ENCODE data around the gene NMNAT3.

NMNAT3 gene

DNA sequence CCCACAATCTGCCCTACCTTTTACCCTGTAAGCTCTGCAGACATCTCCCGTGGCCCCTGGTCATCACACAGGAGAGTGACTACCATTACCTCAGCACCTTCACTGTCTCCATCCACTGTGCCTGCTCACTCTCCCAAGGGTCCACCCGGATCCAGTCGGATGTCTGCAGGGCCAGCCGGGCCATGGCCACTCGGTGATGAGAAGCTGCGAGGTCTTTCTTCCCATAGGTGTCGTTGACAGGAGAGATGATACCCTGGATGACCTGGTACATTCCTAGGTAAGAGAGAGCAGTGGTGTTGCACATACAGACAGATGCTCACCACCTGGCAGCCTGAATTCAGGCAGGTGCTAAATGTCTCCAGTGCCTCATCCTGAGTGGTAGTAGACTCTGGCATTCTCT lies 99.0 kb downstream of the NMNAT3 start:
- no peak for DNase-seq (ENCODE audit: low read depth in 2 of 2)

DNA sequence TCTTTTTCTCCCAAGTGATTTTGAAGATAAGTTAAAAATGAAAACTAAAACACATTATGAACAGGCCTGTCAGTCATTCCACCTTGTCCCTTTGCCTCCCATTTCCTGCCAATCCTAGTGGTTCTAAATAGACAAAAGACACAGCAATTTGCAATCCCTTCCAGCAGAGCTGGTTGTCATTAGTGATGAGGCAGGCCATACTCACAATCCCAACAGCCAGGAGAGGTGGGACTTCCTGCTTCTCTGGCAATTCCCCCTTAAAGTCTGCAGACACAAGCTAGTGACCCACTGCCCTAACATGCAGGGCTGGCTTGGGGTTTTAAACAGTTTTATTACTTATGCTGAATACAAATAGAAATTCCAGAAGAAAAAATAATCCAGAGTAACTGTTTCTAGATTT lies 99.9 kb downstream of the NMNAT3 start:
- DNase-seq (ENCODE audit: low read depth in 2 of 2), result no peak

DNA sequence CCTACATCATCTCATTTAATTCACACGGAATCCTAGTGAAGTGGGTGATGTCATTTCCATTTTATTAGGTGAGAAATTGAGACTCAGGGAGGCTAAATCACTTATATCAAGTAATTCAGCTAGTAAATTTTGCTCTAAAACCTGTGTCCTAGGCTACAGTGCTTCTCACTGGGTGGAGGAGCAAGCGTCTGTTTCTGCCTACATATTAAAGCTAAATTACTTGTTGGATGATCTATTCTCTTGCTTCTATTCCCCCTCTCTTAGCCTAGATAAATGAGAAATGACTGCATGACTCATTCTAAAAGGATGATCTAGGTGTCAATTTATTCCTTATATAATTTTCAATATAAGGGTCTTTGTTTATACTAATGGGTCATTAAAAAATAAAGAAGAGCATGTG lies 100.4 kb downstream of the NMNAT3 start:
- DNase-seq (ENCODE audit: low read depth in 2 of 2), result no peak

DNA sequence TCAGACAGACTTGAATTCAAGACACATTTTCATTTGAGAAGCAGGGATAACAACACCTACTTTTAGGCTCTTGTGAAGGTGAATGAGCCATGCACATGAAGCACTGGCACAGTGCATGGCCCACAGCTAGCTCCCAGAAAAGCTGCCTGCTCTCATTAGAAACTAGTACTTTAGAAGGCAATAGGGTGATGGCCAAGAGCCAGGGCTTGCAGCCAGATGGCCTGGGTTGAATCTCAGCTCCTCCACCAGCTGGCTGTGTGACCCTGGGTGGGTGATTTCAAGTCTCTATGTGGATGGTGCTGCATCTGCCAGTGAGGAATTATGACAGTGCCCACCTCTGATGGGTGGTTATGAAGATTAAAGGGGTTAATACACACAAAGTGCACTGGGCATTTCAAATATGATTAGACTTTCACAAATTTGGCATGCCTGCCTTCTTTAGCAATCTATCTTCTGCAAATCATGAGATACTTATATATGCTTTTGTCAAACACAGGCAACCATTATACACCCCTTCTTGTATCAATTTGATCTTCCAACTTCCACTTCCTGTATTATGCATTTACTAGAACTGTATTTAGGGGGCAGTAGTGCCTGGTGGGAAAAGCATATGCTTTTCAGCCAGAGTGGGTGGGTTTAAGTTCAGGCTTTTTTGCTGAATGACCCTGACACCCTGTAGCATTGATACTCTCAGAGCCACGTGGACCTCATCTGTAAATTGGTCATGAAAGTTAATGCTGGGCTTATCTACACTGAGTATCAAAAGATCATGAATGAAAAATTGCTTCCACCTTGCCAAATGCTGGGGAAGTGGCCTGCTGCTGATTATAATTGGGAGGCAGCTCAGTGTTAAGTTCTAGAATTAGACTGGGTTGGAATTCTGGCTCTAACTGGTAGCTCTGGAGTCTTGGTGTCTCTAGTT lies 103.5 kb downstream of the NMNAT3 start:
- no peak for DNase-seq (ENCODE audit: low read depth in 2 of 2)

DNA sequence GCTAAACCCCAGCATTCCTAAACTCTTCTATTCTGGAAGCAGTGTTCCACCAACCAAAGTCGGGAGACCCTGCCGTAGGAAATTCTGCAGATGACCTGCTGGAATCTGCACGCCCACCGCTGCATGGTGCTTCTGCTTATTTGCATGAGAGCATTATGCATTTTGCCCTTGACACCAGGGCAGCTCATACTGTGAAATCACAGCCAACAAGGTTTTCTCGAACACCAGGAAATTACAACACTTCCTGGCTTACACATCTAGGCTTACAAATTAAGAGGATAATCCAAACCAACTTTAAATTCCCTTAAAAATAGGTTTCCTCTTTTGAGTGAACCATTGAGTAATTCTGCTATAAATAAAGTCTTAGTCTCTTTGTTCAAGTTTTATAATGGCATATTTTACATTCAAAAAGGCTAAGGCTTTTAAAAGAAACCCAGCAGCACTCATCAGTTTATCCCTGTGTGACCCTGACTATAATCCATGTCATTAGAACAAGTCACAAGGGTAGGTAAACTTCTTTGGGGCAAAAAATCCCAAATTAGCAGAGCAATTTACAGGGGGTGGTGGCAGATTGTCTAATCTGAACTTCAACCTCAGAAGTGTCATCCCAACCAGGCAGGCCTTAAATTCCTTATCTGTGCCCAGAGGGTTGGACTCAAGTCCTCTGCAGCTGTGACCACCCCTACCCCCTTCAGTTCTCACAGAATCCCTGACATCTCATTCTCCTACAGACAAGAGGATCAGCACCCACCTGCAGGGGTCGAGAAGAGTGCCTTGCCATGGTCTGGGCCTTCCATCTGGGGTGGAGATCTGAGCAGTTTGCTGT lies 104.7 kb downstream of the NMNAT3 start:
- DNase-seq (ENCODE audit: low read depth in 2 of 2), result no peak

DNA sequence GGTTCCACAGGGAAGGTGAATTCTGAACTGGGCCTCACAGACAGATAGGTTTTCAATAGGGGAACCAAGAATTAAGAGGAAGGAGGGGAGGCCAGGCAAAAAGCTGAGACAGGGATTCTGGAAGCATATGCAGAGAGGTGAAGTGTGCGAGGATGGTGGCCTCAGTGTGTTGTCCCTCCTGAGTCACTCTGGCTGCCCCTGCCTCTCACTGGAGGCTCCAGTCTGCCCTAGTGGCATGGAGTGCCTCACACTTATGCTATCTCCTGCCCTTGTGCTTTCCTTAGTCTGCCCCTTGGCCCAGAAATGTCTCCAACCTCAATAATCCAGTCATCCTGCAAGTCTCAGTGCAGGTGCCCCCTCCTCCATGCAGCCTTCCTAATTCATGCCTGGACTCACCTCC lies 106.1 kb downstream of the NMNAT3 start:
- no peak for DNase-seq (ENCODE audit: low read depth in 2 of 2)

DNA sequence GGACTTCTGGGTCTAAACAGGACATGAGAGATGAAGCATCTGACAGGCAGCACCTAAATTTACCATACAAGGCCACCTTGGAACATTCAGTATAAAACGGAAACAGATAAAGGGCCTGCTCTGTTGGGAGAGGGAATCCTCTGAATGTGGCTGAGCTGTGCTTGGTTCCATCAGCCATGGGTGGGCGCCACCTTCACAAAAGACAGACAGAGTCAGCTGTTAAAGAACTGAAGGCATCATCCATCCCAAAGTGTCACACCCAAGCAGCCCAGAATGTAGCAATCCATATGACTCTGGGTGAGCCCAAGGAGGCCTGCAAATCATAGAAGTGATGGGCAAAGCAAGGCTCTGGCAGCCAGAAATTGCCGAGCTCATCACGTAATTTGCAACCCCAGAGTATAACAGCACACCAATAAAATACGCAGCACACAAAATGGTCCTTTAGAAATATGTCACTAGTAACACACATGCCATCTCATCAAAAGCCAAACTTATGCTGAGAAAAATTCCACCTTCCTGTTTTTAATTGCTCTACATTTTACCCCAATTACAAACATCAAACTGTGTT lies 113.4 kb downstream of the NMNAT3 start:
- no peak for DNase-seq (ENCODE audit: low read depth in 2 of 2)

DNA sequence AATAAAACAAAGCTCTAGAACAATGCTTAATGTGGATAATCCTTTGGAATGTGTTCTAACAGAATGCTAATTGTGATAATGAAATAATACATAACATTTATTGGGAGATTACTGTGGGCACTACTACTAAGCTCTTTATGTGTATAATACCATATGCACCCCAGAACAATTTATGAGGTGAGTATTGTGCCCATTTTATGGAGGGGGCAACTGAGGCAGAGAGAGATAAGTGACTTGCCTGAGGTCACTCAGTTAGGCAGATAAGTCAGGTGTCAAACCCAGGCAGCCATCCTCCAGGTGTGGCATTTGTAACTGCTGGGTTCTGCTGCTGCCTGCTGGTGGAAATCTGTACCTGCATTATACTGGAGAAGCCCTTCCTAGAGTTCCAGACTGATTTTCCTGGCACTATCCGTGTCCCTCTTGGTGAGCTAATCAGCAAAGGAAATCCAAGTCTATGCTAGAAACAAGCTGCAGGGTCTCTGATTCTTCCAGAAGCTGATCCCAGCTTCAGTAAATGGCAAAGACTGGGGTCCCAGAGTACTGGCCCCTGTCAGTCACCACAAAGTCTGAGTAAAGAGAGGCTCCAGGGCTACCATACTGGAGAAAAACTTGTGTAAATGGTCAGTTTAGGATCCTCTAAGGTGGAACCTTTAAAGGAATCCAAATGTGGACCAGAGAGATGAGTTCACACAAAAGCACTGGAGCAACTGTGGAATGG lies 115.7 kb downstream of the NMNAT3 start:
- no peak for DNase-seq (ENCODE audit: low read depth in 2 of 2)

DNA sequence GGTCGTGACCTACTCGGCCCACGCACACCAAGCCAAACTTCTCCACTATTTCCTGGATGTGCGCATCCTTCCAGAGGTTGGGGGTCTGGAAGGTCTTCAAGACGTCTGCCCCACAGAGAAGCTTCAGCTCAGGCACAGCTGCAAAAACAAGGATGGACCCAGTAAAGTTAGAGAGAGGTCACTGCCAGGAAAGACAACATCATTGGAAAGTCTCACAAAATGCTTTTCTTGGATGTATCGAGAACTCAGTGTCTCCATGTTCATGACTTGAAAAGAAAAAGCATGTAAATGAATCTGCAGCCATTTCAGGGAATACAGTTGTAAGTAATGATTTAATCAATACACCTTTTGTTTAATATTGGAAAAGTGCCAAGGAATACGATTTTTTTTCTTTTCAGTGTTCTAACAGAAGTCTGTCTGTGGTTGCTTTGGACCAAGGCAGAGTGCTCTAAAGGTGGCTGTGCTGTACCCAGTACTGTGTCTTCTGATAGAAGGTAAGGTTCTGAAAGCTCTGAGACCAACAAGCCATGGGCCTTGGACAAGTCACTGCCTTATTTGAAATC lies 116.4 kb downstream of the NMNAT3 start:
- DNase-seq (ENCODE audit: low read depth in 2 of 2), result no peak

DNA sequence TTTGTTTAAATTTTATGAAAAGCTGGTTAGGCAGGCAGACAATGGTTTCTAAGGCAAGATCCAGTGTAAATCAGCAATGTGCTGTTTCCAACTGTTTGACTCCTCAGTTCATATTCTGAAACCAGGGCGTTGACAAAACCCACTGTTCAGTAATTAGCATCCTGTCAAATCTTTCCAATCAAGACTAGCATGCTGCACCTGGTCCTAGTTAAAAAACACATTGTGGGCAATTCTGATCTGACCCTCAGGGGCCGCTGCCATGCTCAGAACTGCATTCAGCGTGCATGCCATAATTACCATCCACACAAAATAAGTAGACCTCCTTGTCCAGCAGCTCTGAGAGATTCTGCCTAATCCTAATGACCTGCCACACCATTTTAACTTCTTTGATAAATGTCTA lies 117.4 kb downstream of the NMNAT3 start:
- no peak for DNase-seq (ENCODE audit: low read depth in 2 of 2)

DNA sequence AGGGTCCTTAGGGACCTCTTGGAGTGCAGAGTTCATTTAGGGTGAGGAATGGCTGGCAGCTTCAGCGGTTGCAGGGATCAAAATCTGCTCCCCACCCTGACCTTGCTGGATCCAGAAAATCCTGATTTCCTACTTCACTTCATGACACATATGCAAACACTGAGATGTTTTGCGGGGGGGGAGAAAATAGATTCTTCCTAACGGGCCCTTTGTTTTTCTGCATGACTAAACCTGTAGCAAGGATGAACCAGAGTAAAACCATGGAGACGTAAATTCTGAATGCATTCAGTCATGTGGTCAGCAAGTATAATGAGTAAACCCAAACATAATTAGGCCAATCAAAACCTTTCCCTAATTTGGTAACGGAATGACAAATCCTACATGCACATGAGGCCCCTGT lies 118.2 kb downstream of the NMNAT3 start:
- DNase-seq (ENCODE audit: low read depth in 2 of 2), result peak; percentile 29 to 34

DNA sequence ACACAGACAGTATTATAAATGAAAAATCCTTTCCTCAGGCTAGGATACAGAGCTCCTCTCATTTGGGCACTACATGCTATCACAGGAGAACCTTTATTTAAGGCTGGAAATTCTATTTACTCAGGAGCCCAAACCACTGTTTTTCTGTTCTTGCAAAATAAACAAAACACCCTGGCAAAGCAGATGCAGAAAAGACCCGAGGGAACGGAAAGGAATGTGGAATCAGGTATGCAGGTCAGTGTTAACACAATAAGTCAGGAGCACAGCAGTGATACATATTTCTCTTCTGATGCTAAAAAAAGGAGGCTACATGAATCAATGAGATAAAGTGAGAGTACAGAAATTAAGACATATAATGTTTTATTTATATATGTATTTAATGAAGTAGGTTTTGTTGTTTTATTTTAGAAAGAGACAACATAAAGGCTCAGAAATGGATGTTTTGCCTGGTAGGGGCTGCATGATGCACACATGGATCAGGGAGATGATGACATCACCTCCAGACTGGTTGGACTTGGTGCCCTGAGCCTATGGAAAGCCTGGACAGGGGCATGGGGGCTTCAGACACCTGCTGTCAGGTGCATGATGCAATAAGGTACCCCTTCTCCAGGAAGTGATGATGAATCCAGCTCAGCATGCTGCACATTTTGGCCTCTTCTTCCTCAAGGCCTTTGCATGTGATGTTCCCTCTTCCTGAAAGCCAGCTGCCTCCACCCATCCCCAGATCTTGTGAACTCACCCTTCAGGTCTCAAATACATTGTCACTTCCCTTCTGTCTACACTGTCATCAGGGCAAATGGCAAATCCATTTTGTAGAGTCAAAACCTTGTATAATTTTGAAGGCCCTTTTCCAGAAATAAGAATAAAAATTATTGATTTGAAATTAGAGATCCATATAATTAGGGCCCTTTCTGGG lies 119.2 kb downstream of the NMNAT3 start:
- DNase-seq (ENCODE audit: low read depth in 2 of 2), result no peak

DNA sequence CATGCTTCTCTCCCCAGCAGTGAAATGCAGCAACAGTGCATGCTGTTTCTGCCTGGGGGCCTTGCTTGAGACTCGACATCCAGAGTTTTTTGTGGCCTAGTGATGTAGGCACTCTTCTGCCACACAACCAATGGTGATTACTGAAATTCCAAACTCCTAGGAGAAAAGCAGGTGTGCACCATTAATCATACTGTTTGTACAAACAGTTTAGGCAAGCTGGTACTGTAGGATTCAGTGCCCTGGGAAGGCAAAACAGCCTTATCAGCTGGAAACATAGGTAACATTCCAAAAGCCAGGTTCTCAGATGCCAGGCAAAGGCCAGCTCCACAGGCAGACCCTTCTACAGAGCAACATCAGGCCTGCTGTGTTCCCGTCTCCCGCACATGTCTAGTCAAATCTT lies 120.7 kb downstream of the NMNAT3 start:
- DNase-seq (ENCODE audit: low read depth in 2 of 2), result no peak

DNA sequence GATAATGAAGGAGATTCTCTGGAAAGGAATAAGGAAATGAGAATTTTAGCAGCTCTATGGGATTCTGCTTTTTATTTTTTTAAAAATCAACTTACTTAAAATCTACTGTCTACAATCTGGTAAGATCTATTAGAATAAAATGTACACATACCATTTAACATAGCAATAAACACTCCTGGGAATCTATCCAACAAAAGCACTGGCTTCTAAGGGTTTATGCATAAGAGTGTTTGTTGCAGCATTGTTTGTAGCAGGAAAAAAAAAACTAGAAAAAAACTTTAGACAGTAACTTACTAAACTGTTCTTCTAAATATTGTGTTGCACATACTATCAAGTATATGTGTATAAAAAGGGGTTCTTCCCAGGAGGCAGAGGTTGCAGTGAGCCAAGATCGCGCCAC lies 122.5 kb downstream of the NMNAT3 start:
- peak; percentile 40 to 44 for DNase-seq (ENCODE audit: low read depth in 2 of 2)

DNA sequence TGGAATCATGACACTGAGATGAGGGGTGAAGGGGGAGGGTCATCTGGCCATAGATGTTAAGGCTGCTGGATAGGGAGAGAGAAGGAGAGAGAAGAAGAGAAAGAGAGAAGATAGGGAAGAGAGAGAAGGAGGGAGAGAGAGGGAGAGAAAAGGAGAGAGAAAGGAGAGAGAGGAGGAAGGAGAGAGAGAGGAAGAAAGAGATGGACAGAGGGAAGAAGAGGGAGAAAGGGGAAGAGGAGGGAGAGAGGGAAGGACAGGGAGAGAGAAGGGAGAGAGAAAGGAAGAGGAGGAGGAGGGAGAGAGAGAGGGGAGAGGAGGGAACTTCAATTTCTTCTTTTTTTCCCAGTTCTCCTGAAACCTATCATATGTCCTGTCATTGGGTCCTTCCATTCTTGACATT lies 123.1 kb downstream of the NMNAT3 start:
- DNase-seq (ENCODE audit: low read depth in 2 of 2), result no peak

DNA sequence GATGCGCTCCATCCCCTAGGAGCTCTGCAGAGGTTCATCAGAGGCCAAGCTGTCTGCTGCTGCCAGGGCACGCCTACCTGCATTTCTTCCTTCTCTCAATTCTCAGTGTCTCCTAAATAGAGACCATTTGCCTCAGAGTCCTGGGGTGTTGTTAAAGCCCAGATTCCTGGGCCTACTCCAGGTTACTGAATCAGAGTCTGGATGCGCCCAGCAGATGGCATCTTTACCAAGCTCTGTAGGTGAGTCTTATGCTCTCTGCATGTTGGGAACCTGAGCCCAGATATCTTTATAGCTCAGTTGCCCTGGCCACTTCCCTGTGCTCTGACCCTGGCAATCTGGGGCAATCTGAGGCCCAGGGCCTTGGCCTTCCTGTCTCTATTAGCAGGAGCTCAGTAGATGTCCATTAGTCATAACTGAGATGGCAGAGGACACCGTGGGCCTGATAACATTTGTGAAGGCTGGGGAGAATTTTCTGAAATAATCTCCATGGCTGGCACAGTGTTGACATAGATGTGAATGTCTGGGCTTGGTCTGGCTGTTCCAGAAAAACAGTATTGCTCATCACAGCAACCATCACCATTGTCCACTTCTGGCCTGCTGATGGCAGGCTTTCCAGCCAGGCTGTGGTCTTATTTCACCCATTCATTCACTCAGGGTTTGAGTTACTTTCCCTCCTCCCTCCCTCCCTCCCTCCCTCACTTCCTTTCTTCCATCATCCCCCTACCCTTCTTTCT lies 125.0 kb downstream of the NMNAT3 start:
- DNase-seq (ENCODE audit: low read depth in 2 of 2), result no peak

DNA sequence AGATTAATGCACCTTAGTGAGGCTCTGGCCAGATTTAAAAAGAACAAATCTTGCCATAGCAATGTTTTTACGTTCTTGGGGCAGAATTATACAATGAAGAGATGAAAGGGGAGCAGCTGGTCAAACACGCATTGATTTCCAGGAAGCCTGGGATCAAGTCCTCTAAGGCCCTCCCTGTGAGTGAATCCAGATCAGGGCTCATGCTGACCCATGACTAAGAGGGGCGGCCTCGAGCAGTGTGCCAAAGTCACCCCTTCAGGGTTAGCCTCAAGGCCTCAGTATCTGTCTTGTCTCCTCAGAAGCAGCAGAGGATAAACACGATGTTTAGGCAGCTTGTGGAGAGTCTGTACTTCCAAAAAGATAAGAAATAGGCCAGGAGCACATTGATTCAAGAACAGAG lies 129.0 kb downstream of the NMNAT3 start:
- no peak for DNase-seq (ENCODE audit: low read depth in 2 of 2)

DNA sequence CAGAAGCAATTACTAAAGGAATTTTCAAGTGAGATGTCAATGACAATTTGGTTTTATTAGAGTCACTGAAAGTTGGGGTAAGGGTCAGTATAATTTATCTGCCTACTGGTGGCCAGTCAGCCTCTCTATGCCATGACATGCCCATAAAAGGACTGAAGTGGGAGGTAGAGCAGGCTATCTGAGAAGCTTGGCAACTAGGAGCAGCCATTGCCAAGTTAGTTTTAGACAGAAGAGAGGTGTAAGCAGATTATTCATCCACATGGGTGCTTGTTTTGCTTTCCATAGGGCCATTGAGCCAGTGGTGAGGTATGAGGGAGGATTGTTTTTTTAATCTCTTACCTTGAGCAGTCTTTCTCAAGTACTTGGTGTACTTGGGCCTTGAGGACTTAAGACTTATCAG lies 130.1 kb downstream of the NMNAT3 start:
- DNase-seq (ENCODE audit: low read depth in 2 of 2), result no peak

DNA sequence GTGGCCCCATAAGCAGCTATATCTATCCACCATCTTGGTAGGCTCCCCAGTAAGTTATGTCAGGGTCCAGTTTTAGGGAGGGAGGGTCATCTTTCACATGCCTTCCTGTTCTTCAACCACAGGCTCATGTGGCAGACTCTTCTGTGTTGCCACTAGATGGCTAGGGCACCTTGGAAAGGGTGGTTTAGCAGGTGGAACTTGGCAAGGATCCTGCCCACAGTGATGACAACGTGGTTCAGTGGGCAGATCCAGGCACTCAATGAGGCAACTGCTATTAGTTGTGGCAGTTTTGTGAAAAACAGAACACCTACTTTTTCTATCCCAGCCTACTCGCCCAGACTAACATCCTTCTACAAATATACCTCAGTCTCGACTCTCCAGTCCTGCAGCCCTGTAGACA lies 131.0 kb downstream of the NMNAT3 start:
- no peak for DNase-seq (ENCODE audit: low read depth in 2 of 2)
